NCI-H82 treated with DMSO at 0.1 percent for 48 hours (cell line): ENCODE data around the gene LAYN.
A peak's percentile ranks its signal among the peaks of the same experiment; 100 is the strongest.

Source experiments
- DNase-seq: peaks from one replicate; lab custom pipeline; 2025; ENCODE audit not compliant: unreplicated experiment; lab: John Stamatoyannopoulos, UW

Gene LAYN

GRCh38 chr11:111540114-111540936, at the start of gene LAYN:
LAYN (plus strand) TSS chr11:111540720; CDS start chr11:111540844, 124 bp downstream.
- no peak for DNase-seq

- DNase-seq, result peak; percentile 75
These were observed 46.5 kb upstream of the LAYN start for GRCh38 chr11:111494040-111494439.

DNA sequence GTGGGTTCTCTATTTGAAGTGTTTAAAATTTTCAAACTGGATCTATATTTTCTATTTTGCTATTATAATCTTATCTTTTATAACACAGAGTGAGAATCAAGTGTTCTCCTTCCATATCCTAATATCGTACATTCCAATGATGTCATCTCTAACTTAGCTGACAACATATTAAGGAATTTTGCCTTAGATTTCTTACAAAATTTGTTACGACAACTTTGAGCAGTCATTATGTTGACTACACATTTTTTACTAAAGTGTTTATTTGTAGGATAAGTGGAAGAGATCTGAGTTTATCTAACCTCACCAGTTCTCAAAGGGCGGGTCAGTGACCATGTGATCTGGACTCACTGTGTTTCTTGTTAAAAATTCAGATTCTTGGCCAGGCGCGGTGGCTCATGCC, 41.0 kb upstream of the LAYN start:
- DNase-seq, result no peak

DNA sequence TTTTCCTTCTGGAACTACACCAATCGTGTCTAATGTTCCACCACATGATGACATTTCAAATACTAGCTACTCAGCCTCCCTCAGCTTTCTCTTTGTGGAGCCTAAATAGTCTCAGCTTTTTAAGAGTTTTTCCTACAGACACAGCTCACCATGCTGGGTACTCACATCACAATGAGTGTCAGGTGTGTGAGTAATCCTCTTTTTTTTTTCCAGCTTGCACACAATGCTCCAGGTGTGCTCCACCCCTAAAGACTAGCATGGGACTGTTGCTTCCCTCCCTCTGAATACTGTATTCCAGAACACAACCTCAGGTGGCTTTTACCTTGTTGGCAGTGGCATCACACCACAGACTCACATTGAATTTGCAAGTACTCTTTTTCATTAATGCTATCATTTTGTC, 40.0 kb upstream of the LAYN start:
- no peak for DNase-seq

DNA sequence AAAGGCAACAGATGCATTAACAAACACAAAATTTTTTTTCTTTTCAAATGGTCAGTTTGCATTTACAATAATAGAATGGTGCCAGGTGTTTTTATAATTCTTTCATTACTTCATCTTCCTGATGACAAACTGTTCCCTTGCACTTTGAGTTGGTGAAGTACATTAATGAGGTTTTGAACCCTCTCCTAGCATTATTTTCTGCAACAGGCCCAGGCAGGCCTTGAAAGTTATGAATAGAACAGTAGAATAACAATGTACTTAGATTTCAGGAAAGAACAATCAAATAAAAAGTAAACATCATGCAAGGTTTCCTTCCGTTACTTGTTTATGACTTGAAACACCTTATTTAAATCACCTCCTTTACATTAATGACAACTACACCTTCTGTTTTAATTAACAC, 37.9 kb upstream of the LAYN start:
- DNase-seq, result no peak

DNA sequence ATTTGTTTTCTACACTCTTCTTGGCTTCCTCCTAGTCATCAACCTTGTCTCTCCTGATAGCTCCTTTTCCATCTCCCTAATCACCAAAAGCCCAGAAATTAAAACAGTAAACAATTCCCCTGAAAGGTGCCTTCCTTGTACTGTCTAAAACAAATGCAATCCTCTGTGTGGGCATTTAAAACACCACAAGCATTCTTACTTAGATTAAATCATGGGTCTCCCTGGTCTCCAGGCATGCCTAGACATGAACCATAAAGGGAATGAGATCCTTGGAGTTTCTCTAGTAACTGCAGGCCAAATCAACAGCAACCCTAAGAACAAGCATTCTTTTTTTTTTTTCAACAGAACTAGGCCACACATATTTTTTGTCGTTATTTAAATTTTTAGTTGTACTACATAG, 30.2 kb upstream of the LAYN start:
- DNase-seq, result no peak

GRCh38 chr11:111512296-111513239, 28.0 kb upstream of the LAYN start, which contains the start of gene BTG4:
BTG4 (minus strand) TSS chr11:111512386; CDS start chr11:111498776, 13,610 bp downstream.
- no peak for DNase-seq

DNA sequence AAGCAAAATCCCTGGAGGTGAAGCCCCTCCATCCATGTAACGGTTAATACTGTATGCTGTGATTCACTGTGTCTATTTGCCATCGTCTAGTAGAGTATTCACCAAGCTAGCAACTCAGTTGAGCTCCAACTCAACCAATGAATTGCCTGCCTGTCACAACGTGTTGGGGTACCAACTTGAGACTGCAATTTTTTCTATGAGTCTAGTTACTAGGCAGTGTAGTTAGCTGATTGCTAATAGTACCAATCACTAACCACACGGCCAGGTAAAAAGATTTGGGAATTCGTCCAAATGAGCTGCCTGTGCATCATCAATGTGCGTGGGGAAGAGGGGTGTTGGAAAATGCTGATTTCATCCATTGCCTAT, 27.3 kb upstream of the LAYN start:
- no peak for DNase-seq

- DNase-seq, result no peak
These were observed 26.1 kb upstream of the LAYN start, which contains the start of gene HOATZ for GRCh38 chr11:111514216-111515031. HOATZ (plus strand) TSS chr11:111514778; CDS start chr11:111514785, 7 bp downstream.

DNA sequence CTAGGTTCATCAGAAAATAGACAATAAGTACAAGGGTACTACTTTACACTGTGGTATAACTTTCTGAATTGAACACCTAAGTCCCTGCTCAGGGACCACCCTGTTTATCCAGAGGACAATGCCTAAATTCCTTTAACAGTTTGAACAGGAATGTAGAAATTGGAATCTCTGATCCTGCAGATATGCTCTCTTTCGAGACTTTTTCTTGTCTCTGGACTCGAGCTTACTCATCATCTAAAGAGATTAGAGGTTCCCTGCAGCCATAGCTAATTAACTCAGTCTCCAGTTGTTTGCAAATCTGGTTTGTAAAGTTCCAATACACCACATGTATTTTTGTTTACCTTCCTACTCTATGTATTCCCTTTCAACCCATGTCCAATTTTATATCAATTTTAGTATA, 24.9 kb upstream of the LAYN start:
- DNase-seq, result peak; percentile 26

- DNase-seq, result no peak
These were observed 21.9 kb upstream of the LAYN start for GRCh38 chr11:111518668-111519067.

DNA sequence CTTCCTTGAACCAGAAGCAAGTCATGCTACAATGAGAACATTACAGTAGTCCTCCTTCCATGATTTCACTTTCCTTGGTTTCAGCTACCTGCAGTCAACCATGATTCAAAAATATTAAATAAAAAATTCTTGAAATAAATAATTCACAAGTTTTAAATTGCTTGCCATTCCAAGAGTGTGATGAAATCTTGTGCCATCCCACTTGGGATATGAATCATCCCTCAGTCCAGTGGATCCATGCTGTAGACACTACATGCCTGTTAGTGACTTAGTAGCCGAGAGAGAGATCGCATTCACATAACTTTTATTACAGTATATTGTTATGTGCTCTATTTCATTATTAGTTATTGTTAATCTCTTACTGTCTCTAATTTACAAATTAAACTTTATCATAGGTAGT, 20.0 kb upstream of the LAYN start:
- DNase-seq, result no peak

- DNase-seq, result no peak
These were observed 19.4 kb upstream of the LAYN start for GRCh38 chr11:111521135-111521534.

GRCh38 chr11:111522426-111522825, 18.1 kb upstream of the LAYN start:
- DNase-seq, result no peak

- DNase-seq, result no peak
These were observed 17.2 kb upstream of the LAYN start for GRCh38 chr11:111523343-111523742.

GRCh38 chr11:111524056-111524455, 16.5 kb upstream of the LAYN start:
- DNase-seq, result no peak

DNA sequence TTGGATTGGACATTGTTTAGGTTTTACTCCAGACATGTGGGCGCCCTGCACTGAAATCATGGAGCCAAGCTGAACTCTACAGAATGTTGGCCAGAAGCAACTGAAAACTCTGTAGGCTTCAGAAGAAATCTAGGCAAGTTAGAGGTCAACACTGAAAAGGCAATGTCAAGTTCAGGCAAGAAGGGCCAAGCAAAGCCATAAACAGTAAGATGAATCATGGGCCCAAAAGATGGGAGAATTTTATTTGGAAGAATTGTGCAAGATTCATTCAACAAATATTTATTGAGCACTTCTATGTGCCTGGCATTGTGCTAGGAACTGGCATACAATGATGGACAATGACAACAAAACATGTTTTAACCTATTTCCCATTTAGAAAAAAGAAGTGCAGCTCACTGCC, 15.1 kb upstream of the LAYN start:
- no peak for DNase-seq

DNA sequence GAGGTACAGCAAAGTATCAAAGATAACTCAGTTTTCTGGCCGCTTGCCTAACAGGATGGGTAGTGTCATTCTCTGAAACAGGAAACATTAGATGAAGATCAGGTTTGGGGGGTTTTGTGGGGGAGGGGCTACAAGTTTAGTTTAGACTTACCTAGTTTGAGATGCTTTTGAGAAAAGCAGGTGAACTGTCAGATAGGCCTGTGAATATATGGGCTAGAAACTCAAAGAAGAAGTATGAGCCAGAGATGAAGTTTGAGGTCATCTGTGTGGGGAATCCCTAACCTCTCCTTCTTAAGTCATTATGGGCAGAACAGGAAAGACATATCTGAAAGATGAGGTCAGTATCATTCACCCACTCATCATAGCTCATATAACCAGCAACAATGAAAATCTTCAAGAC, 14.0 kb upstream of the LAYN start:
- no peak for DNase-seq

DNA sequence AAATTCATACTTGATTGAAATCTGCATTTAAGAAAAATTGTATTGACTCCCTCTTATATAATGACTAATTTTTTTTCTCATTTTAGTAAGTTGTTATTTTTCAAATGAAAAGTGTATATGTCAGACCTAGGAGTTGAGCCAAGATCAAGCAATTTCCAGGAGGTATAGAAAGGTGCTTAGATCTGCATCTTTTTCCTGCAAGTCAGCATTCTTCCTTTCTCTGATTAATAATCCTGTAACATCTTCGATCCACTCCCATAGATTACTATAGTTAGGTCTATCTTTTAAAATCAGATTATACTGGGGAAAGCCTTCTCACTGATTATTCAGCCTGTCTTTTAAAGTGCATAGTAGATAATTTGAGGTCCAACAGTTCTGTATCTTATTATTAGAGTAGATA, 13.2 kb upstream of the LAYN start:
- no peak for DNase-seq

DNA sequence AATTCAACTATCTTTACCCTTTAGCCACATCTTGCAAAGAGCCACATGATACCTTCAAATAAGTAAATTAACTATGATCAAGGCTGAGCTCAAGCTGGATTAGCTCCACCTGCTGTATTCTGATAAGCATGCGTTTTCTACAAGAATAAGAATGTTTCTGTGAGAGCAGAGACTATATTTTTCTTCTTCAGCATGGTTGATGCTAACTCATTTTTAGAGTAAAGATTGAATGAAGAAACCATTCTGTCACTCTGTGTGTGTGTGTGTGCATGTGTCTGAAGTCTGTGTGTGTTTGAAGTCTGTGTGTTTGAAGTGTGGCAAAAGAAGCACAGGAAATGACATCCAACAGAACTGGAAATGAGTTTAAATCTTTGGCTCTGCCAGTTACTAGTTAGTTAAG, 12.0 kb upstream of the LAYN start:
- peak; percentile 30 for DNase-seq

GRCh38 chr11:111530091-111530490, 10.4 kb upstream of the LAYN start:
- DNase-seq, result no peak
